Measurements from ENCODE around the gene R3HCC1L.

GRCh38 chr10:98139431-98139830, 5.0 kb downstream of the R3HCC1L start:
- no peak for TF ChIP-seq POLR2A (IDR thresholded peaks at IDR 0.05)
- no peak for TF ChIP-seq CTCF (IDR thresholded peaks at IDR 0.05)

All from Peyer's patch (tissue), 4 donors.